ENCODE measurements around the gene EGR1.
A peak's percentile ranks its signal among the peaks of the same experiment; 100 is the strongest.

EGR1 gene

GRCh38 chr5:138453590-138453989 lies 11.7 kb upstream of the EGR1 start:
- DNase-seq (ENCODE audit: low spot score): no peak

- no peak for DNase-seq (ENCODE audit: low spot score)
These were observed 11.2 kb upstream of the EGR1 start for GRCh38 chr5:138454121-138454520.

GRCh38 chr5:138455232-138455930 lies 9.9 kb upstream of the EGR1 start:
- DNase-seq (ENCODE audit: low spot score): no peak

- DNase-seq (ENCODE audit: low spot score): no peak
These were observed 7.6 kb upstream of the EGR1 start for GRCh38 chr5:138457531-138458275.

GRCh38 chr5:138458384-138458783 lies 6.9 kb upstream of the EGR1 start:
- no peak for DNase-seq (ENCODE audit: low spot score)

- no peak for DNase-seq (ENCODE audit: low spot score)
These were observed 6.4 kb upstream of the EGR1 start for GRCh38 chr5:138458856-138459255.

GRCh38 chr5:138459311-138459933 lies 5.9 kb upstream of the EGR1 start:
- DNase-seq (ENCODE audit: low spot score): no peak

GRCh38 chr5:138460032-138460693 lies 5.1 kb upstream of the EGR1 start:
- DNase-seq (ENCODE audit: low spot score): no peak

GRCh38 chr5:138461343-138462125 lies 3.7 kb upstream of the EGR1 start:
- no peak for DNase-seq (ENCODE audit: low spot score)

- no peak for DNase-seq (ENCODE audit: low spot score)
These were observed 1.8 kb upstream of the EGR1 start for GRCh38 chr5:138463419-138464007.

- DNase-seq (ENCODE audit: low spot score): peak; percentile 90
These were observed 1.3 kb upstream of the EGR1 start for GRCh38 chr5:138464008-138464387.

- DNase-seq (ENCODE audit: low spot score): peak; percentile 99
These were observed 655 bp upstream of the EGR1 start for GRCh38 chr5:138464388-138465260.

- DNase-seq (ENCODE audit: low spot score): no peak
These were observed 1.0 kb downstream of the EGR1 start for GRCh38 chr5:138466125-138466899.

GRCh38 chr5:138466900-138467710 lies 1.8 kb downstream of the EGR1 start:
- no peak for DNase-seq (ENCODE audit: low spot score)

GRCh38 chr5:138467711-138468132 lies 2.4 kb downstream of the EGR1 start:
- DNase-seq (ENCODE audit: low spot score): no peak

GRCh38 chr5:138468133-138468965 lies 3.1 kb downstream of the EGR1 start:
- no peak for DNase-seq (ENCODE audit: low spot score)

- DNase-seq (ENCODE audit: low spot score): no peak
These were observed 3.8 kb downstream of the EGR1 start for GRCh38 chr5:138468966-138469539.
